BLaER1 treated with 17β-estradiol and CSF1 and Interleukin-3, amounts not matched to agents 10 nM and 100 nM (cell line): ENCODE data around the gene CDK11B.
A peak's percentile ranks its signal among the peaks of the same experiment; 100 is the strongest.
"Not testable (repeated sequence)": the region's sequence is repeated elsewhere in the genome, so short reads cannot be mapped to it uniquely, and the experiment has no call there.

Source experiments
- H3K27ac ChIP-seq, 11 experiments: shearing (Covaris generic); formaldehyde crosslinking; 2 replicates each; pipeline ENCODE4 v1.8.1; 2022
- H3K27me3 ChIP-seq, 11 experiments: shearing (Covaris generic); formaldehyde crosslinking; 2 replicates each; pipeline ENCODE4 v1.8.1; 2022
- H3K36me3 ChIP-seq, 11 experiments: shearing (Covaris generic); formaldehyde crosslinking; 2 replicates each; pipeline ENCODE4 v1.8.1; 2022
- H3K4me1 ChIP-seq, 10 experiments: shearing (Covaris generic); formaldehyde crosslinking; 2 replicates each; pipeline ENCODE4 v1.8.1; 2022
- H3K4me2 ChIP-seq, 11 experiments: shearing (Covaris generic); formaldehyde crosslinking; 2 replicates each; pipeline ENCODE4 v1.8.1; 2022
- H3K4me3 ChIP-seq, 10 experiments: shearing (Covaris generic); formaldehyde crosslinking; 2 replicates each; pipeline ENCODE4 v1.8.1; 2022
- H3K9ac ChIP-seq, 11 experiments: shearing (Covaris generic); formaldehyde crosslinking; 2 replicates each; pipeline ENCODE4 v1.8.1; 2022
- H3K9me3 ChIP-seq, 11 experiments: shearing (Covaris generic); formaldehyde crosslinking; replicated peaks in 1 of 11; 2 replicates each; pipeline ENCODE4 v1.8.1; 2022
- H4K20me1 ChIP-seq, 11 experiments: shearing (Covaris generic); formaldehyde crosslinking; 2 replicates each; pipeline ENCODE4 v1.8.1; 2022
- Cebpa-rat ChIP-seq, 11 experiments: shearing (Covaris generic); IDR thresholded peaks; 2 replicates each; pipeline ENCODE4 v1.8.1; 2022

CDK11B gene

DNA sequence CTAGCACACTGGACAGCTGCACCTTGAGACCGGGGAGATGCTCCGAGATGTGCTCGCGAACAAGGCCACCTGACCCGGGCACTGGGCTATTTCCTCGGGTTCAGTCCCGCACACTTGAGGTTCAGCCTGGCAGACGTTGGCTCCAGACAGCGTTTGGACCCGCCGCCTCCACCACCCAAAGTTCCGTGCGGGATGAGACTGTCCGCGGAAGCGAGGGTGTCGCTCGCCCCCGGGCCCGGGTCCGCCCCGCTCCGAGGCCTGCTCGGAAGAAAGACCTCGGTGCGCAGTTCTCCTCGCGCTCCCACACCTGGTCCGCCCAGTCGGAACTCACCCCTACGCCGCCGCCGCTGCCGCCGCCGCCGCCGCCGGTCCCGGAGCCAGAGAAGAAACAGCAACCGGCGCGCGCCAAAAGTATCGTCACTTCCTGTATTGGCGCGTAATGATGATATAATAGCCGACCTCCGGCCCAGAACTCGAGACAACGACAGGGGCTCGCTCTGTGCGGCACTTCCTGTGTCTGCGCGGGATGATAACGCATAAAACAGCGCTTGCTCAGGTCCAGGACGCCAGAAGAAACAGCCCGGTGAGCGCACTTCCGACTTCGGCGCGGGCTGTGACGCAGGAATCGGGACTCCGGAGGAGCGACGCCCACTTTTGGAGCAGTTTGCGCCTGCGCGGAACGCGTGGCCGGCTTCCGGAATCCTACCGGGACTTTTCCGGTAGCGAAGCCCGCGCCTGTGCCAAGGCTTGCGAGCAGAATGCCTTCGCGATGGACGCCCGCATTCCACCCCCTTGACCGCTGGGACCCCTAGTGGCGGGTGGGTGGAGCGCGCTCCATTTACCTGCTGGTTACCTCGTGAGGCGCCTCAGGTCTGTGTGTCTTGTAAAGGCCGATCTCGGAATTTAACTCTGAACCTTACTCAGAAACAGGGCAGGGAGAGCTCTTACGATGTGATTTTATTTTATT is at the start of gene CDK11B:
Gene CDK11B (minus strand): TSS at position 422 of the 967 bp plus-strand sequence. CDS start 1,519 bp downstream, outside the sequence.
- H3K9ac ChIP-seq, result peak within 1 kb of the TSS; percentile 75 to 92 (median 85)
- H3K27ac ChIP-seq, result peak within 1 kb of the TSS; percentile 82 to 96 (median 90)
- not testable (repeated sequence) for H3K9me3 ChIP-seq, H3K4me1 ChIP-seq, H3K27me3 ChIP-seq
- peak within 1 kb of the TSS; percentile 62 to 74 (median 67) for H3K4me2 ChIP-seq
- H3K36me3 ChIP-seq, result peaks cover 28 to 33% (median 32%) of the 10 kb centered on the region in 11 experiments
- H3K4me3 ChIP-seq, result peak within 1 kb of the TSS; percentile 66 to 79 (median 74)
- H4K20me1 ChIP-seq, result peaks cover 0 to 11% (median 5%) of the 10 kb centered on the region in 11 experiments; a peak in 4 of 22 replicates

DNA sequence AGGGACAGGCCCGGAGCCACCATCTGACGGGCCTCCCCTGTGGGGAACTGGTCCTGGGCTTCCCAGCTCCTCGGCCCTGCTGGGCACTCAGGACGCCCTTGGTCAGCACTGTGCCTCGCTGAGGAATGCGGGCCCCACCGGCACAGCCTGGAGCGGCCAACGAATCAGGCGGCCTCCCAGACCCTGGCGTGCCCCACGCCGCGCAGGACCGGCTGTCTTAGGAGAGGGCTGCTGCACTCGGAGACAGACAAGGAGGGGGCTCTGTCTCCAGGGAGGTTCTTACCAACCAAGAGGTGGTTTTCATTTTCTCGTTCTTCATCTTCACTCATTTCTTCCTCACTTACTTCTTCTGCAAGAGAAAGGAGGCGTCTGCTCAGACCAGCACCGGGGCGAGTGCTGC is 49.1 kb upstream of the CDK11B start:
- peaks cover 0 to 23% (median 19%) of the 10 kb centered on the region in 11 experiments; a peak in 17 of 22 replicates for H3K36me3 ChIP-seq
- not testable (repeated sequence) for H4K20me1 ChIP-seq, H3K4me3 ChIP-seq, H3K4me2 ChIP-seq, H3K9me3 ChIP-seq, H3K27me3 ChIP-seq, H3K27ac ChIP-seq, H3K9ac ChIP-seq, H3K4me1 ChIP-seq

DNA sequence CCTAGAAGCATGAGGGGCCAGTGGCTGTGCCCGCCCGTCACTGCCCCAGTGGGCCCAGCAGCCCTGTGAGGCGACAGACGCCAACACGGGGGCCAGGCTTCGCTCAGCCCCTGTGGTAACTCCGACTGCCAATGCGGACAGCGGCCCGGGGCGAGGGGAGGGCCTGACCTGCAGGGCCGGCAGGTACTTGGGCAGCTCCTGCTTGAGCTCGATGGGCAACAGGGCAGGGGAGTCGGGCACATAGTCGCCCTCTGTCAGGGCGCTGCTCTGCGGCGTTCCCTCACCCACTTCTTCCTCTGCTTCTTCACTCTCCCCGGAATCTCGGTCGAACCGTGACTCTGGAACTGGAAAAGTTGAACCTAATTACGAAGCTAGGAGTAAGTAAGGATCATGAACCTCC is 48.4 kb upstream of the CDK11B start:
- H4K20me1 ChIP-seq, H3K9me3 ChIP-seq, H3K4me2 ChIP-seq, H3K4me3 ChIP-seq, H3K9ac ChIP-seq, H3K4me1 ChIP-seq, H3K27me3 ChIP-seq, H3K27ac ChIP-seq: not testable (repeated sequence)
- peaks cover 0 to 23% (median 19%) of the 10 kb centered on the region in 11 experiments; a peak in 17 of 22 replicates for H3K36me3 ChIP-seq

- H3K36me3 ChIP-seq, result peaks cover 0 to 23% (median 19%) of the 10 kb centered on the region in 11 experiments; a peak in 17 of 22 replicates
- not testable (repeated sequence) for H3K27me3 ChIP-seq, H3K4me2 ChIP-seq, H3K9ac ChIP-seq, H3K4me3 ChIP-seq, H3K9me3 ChIP-seq, H4K20me1 ChIP-seq, H3K27ac ChIP-seq, H3K4me1 ChIP-seq
Observed at GRCh38 chr1:1705623-1706022, 46.8 kb upstream of the CDK11B start.

DNA sequence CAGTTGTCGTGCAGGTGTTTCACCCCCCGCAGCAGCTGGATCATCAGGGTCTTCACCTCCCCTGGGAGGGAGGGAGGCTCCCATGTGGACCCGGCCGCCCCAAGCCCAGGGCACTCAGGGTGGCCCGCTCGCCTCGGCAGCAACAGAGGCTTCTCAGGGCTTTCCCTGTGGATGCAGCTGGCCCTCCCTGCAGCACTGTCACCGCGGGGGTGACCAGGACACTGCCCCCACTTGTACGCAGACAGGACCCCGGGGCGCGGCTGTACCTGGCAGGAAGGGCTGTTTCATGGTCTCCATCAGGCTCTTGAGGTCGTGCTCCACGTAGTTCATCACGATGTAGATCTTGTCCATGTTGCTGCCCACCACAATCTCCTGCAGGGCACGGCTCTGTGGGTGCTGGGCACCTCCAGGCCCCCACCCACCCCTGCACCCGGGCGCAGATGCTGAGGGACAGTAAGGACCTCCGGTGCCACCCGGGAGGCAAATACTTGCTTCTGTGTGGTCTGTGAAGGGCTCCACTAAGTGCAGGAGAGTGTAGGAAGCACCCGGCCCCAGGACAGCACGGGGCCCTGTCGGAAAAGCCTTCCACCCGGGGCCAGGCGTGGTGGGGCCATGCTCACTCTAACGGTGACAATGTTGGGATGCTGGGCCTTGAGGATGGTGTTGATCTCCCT is 45.6 kb upstream of the CDK11B start:
- not testable (repeated sequence) for H3K4me2 ChIP-seq, H3K27ac ChIP-seq, H4K20me1 ChIP-seq, H3K9me3 ChIP-seq, H3K27me3 ChIP-seq, H3K4me1 ChIP-seq, H3K4me3 ChIP-seq, H3K9ac ChIP-seq
- peaks cover 0 to 23% (median 19%) of the 10 kb centered on the region in 11 experiments; a peak in 17 of 22 replicates for H3K36me3 ChIP-seq

- H3K9ac ChIP-seq, result no peak overlapping the region
- no peaks in the 10 kb centered on the region for H3K9me3 ChIP-seq
- H3K4me2 ChIP-seq, result no peak overlapping the region
- H4K20me1 ChIP-seq, result no peaks in the 10 kb centered on the region; a peak in 2 of 22 replicates
- H3K27ac ChIP-seq, result no peak overlapping the region
- H3K27me3 ChIP-seq, result no peaks in the 10 kb centered on the region
- H3K36me3 ChIP-seq, result peaks cover 0 to 23% (median 19%) of the 10 kb centered on the region in 11 experiments; a peak in 17 of 22 replicates
- no peak overlapping the region for H3K4me3 ChIP-seq
- H3K4me1 ChIP-seq, result no peaks in the 10 kb centered on the region
- TF ChIP-seq Cebpa-rat (IDR thresholded peaks at IDR 0.05), result no peak
Observed at GRCh38 chr1:1703796-1704195, 45.0 kb upstream of the CDK11B start.

DNA sequence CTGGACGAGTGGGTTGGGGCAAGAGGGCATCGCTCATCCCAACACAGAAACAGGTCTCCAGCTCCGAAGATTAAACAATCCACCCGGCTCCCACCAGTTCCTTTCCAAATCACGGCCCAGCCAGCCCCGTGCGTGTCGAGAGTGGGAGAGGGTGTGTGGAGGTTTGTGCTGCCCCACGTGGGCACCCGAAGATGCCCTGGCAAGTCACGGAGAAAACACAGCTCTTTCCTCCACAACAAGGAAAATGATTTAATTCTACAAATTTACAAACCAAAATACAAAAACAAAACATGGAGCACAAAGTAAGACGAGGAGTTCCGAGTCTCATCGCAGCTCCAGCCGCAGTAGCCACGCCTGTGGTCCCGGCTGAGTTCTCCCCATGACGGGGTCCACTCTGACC is 43.7 kb upstream of the CDK11B start:
- H4K20me1 ChIP-seq, H3K9me3 ChIP-seq, H3K4me3 ChIP-seq, H3K4me1 ChIP-seq, H3K27me3 ChIP-seq, H3K4me2 ChIP-seq, H3K9ac ChIP-seq, H3K27ac ChIP-seq: not testable (repeated sequence)
- peaks cover 0 to 23% (median 19%) of the 10 kb centered on the region in 11 experiments; a peak in 17 of 22 replicates for H3K36me3 ChIP-seq

GRCh38 chr1:1700557-1700956 is 41.8 kb upstream of the CDK11B start:
- not testable (repeated sequence) for H3K27me3 ChIP-seq, H3K4me1 ChIP-seq, H4K20me1 ChIP-seq, H3K27ac ChIP-seq, H3K9me3 ChIP-seq, H3K9ac ChIP-seq, H3K4me2 ChIP-seq, H3K4me3 ChIP-seq
- peaks cover 0 to 15% (median 11%) of the 10 kb centered on the region in 11 experiments; a peak in 15 of 22 replicates for H3K36me3 ChIP-seq

GRCh38 chr1:1700067-1700466 is 41.3 kb upstream of the CDK11B start:
- not testable (repeated sequence) for H3K4me3 ChIP-seq, H3K27me3 ChIP-seq, H3K9ac ChIP-seq, H3K27ac ChIP-seq, H3K9me3 ChIP-seq, H3K4me1 ChIP-seq, H3K4me2 ChIP-seq, H4K20me1 ChIP-seq
- peaks cover 0 to 15% (median 11%) of the 10 kb centered on the region in 11 experiments; a peak in 15 of 22 replicates for H3K36me3 ChIP-seq

GRCh38 chr1:1699061-1699460 is 40.3 kb upstream of the CDK11B start:
- H3K4me3 ChIP-seq, H3K9ac ChIP-seq, H3K4me2 ChIP-seq, H3K4me1 ChIP-seq, H3K27ac ChIP-seq, H3K36me3 ChIP-seq, H3K9me3 ChIP-seq, H4K20me1 ChIP-seq, H3K27me3 ChIP-seq: not testable (repeated sequence)

GRCh38 chr1:1697358-1698183 is 38.8 kb upstream of the CDK11B start:
- H3K9ac ChIP-seq, H3K4me2 ChIP-seq, H4K20me1 ChIP-seq, H3K27me3 ChIP-seq, H3K27ac ChIP-seq, H3K4me3 ChIP-seq, H3K36me3 ChIP-seq, H3K9me3 ChIP-seq: not testable (repeated sequence)
- H3K4me1 ChIP-seq, result peaks cover 11 to 12% (median 11%) of the 10 kb centered on the region in 10 experiments

DNA sequence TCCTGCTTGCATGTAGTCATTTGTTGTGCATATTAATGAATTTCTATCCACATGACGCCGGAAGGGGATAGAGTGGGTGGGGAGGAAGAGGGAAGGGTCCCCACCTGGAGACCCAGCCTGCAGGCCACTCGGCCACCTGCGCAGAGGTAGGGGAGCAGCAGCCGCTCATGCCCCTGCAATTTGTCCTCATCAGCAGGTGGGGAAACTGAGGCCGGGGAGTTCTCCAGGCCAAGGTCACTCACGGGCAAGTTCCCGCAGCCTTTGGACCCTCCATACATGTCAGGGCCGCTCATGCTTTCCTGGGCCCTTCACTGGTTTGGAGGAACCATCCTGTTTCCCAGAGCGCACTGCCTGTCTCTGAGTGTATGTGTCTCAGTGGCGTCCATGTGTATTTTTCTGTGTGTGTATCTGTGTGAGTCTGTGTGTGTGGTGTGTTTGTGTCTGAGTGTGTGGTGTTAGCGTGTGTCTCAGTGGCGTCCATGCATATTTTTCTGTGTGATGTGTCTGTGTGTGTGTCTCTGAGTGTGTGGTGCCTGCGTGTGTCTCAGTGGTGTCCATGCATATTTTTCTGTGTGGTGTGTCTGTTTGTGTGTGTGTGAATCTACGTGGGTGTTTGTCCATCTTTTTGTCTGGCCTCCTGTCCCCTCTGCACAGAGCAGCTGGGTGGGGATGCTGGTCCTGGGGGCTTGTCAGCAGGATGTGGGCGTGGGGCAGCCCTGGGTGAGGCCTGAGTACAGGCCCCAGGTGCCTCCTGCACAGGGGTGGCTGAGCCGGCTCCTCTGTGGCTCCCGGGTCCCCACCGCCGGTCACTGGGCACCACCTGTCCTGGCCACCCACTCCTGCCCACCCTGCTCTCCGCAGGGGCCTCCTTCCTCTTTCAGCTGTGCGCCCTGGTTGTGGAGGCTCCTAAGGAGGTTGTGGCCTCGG is 37.9 kb upstream of the CDK11B start:
- H3K27ac ChIP-seq, H3K4me2 ChIP-seq, H3K36me3 ChIP-seq, H4K20me1 ChIP-seq, H3K27me3 ChIP-seq, H3K4me3 ChIP-seq, H3K9me3 ChIP-seq, H3K9ac ChIP-seq: not testable (repeated sequence)
- H3K4me1 ChIP-seq, result peaks cover 11 to 12% (median 11%) of the 10 kb centered on the region in 10 experiments
